Transverse colon (tissue), 4 donors: Measurements from ENCODE around the gene EPHA2.

Experiments used
- POLR2AphosphoS5 ChIP-seq, 3 donors: sonication (generic); formaldehyde crosslinking; IDR thresholded peaks; one replicate each; pipeline ENCODE4 v1.6.1; 2016; ENCODE audit warnings: antibody characterized with exemption in 3 of 3
- TF ChIP-seq, protein P1 (sequence below), 5 experiments: fragments of 200-600 bp in 3 of 5; fragments of 450-650 bp in 2 of 5; sonication (generic) in 3 of 5; IDR thresholded peaks; 1 replicate in 2 of 5; 2 replicates in 3 of 5; pipeline ENCODE4 v1.5.1; 2016 to 2017; ENCODE audit warnings: antibody characterized with exemption in 5 of 5, inconsistent platforms in 3 of 5, mild to moderate bottlenecking in 2 of 5, moderate library complexity in 1 of 5

DNA sequence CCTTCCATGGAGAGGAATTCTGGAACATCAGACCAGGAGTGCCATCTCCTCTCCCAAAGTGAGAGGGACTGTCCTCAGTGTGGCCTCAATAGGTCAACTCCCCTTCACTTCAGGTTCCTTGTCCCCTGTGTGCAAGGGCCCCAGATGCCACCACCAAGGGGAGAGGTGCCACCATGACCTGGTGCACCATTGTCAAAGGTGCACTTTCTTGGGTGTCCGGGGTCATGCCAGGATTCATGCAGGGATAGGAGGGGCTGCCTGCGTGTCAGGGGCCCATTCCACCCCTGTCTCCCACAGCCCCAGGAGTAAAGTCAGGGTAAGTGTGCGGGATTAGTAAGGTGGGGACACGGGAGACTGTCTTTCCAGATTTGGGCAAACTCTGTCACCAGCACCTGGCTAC lies 21.4 kb upstream of the EPHA2 start:
- TF ChIP-seq, protein P1, sequence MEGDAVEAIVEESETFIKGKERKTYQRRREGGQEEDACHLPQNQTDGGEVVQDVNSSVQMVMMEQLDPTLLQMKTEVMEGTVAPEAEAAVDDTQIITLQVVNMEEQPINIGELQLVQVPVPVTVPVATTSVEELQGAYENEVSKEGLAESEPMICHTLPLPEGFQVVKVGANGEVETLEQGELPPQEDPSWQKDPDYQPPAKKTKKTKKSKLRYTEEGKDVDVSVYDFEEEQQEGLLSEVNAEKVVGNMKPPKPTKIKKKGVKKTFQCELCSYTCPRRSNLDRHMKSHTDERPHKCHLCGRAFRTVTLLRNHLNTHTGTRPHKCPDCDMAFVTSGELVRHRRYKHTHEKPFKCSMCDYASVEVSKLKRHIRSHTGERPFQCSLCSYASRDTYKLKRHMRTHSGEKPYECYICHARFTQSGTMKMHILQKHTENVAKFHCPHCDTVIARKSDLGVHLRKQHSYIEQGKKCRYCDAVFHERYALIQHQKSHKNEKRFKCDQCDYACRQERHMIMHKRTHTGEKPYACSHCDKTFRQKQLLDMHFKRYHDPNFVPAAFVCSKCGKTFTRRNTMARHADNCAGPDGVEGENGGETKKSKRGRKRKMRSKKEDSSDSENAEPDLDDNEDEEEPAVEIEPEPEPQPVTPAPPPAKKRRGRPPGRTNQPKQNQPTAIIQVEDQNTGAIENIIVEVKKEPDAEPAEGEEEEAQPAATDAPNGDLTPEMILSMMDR (IDR thresholded peaks at IDR 0.05), result no peak
- TF ChIP-seq POLR2AphosphoS5 (IDR thresholded peaks at IDR 0.05), result no peak
